Activated CD4-positive, alpha-beta T cell treated with anti-CD3 and anti-CD28 coated beads, Interleukin-2, Interleukin-6, amounts not matched to agents 100 ng/mL and 50 ng/mL, durations not matched to agents 16 hours and 8 hours (primary cell): ENCODE measurements around the gene FBXO46.
"Not testable (repeated sequence)": the region's sequence is repeated elsewhere in the genome, so short reads cannot be mapped to it uniquely, and the experiment has no call there.

Experiments
- DNase-seq: peaks from one replicate; pipeline ENCODE4 v3.0.0-alpha.2; 2020

The FBXO46 gene

DNA sequence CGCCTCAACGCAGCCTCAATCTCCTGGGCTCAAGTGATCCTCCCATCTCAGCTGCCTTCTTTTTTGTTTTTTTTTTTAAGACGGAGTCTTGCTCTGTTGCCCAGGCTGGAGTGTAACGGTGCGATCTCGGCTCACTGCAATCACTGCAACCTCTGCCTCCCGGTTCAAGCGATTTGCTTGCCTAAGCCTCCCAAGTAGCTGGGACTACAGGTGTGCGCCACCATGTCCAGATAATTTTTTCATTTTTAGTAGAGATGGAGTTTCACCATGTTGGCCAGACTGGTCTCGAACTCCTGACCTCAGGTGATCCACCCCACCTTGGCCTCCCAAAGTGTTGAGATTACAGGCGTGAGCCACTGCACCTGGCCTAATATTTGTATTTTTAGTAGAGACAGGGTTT lies 10.6 kb downstream of the FBXO46 start:
- DNase-seq: not testable (repeated sequence)

GRCh38 chr19:45717983-45718650 lies 12.6 kb downstream of the FBXO46 start:
- DNase-seq: no peak

GRCh38 chr19:45717131-45717982 lies 13.3 kb downstream of the FBXO46 start:
- peak; percentile 99 for DNase-seq

DNA sequence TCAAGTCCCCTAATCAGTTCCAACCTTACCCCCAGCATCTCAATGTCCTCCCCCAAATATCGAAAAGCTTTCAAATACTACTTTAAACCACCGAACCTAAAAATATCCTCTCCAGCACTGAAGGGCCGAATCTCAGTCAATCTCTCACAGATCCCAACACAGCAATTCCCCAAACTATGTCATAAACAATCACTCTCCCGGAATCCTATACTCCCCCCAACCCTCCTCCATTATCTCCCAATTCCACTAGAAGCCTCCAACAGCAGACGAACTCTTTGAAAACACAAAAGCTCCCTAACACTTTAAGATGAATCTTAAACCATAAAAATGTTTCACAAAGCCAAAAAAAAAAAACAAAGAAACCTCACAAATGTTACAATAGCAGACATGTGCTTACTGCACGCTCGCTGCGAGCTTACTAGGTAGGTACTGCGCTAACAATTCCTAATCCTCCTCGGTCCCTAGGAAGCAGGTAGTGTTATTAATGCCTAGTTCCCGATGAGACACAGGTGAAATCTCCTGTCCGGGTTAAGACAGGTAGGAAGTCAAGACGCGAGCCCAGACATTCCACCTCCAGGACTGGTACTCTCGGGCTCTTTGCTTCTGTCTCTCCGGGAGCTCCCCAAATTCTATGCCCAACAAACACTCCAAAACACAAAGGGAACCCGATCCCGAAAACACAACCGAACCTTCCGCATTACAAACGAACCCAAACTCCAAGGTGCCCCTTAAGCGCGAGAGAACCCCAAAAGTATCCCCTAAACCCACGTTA lies 14.2 kb downstream of the FBXO46 start:
- peak; percentile 22 for DNase-seq

- DNase-seq: no peak
Observed at GRCh38 chr19:45715139-45715538, 15.6 kb downstream of the FBXO46 start.

DNA sequence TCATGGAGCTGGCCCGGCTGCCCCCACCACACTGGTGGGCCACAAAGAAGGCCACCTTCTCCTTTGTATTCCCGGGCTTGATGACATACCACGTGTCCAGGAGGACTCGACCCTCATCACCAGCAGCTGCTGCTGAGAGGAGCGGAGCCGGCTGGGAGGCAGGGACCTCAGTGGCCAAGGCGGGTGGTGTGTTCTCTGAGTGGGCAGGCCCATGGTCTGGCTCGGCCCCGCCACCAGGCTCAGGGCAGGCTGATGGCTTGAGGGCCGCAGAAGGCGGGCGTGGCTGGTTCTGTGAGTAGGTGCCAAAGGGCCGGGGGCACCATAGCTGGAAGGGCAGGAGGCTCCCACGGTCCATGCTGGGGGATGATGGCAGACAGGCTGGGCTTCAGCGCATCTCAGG lies 17.6 kb downstream of the FBXO46 start:
- no peak for DNase-seq

DNA sequence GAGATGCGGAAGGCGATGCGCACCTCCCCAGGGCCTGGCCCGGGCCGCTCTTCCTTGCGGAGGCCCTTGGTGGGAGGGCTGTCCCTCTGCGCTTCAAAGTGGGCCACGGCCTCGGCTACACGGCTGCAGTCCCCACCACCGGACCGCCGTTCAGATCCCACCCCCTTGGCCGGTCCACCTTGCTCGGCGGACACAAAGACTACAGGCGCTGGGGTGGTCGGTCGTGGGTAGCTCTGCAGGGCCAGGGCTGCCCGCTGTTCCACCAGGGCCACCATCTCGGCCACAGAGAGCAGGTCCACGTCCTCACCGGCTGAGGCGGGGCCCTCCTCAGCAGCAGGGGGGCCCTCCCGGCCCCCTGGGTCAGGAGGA lies 18.0 kb downstream of the FBXO46 start:
- no peak for DNase-seq

GRCh38 chr19:45711851-45712698 lies 18.6 kb downstream of the FBXO46 start:
- DNase-seq: no peak

DNA sequence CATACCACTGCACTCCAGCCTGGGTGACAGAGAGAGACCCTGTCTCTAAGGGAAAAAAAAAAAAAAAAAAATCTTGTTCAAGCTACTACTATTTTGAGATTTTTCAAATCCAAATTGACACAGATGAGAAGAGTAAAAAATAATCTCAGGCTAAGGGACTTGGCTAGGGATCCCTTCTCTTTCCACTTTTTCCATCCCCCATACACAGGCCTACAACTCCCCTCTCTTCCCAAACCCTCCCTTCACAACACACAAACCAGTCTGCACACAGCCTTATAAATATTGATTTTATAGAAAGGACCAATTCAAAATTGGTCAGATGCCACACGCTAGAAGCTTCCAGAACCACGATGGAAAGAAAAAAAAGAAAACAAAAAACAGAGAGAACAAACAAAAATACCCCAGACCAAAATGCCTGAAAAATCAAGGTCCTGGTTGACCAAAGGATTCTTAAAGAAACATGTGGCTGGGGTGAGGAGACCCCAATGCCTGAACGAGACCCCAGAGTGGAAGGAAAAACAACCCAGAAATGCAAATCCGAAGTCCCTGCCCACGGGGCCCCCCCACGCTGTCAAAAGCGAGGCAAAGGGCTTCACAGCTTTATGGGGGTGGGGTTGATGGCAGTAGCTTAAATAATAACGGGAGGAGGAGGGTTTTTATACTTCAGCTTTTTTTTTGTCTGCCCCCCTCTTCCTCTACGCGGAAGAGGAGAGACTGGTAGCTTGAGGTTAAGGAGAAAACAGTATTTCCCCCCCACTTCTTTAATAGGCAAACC lies 20.2 kb downstream of the FBXO46 start:
- DNase-seq: no peak

DNA sequence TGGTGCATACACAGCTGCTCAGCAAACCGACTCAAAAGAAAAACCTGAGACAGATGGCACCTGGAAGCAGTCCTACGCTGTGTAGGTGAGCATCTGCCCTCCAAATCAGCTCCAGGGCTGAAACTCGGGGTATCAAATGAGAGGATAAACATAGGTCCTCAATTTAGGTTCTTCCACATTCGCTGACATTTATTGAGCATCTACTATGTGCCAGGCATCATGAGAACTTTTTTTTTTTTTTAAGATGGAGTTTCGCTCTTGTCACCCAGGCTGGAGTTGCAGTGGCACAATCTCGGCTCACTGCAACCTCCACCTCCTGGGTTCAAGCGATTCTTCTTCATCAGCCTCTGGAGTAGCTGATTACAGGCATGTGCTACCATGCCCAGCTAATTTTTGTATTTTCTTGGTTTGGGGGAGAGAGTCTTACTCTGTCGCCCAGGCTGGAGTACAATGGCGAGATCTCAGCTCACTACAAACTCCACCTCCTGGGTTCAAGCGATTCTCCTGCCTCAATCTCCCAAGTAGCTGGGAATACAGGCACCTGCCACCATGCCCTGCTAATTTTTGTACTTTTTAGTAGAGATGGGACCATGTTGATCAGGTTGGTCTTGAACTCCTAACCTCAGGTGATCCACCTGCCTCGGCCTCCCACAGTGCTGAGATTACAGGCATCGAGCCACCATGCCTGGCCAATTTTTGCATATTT lies 24.8 kb downstream of the FBXO46 start:
- no peak for DNase-seq

GRCh38 chr19:45705115-45705514 lies 25.6 kb downstream of the FBXO46 start:
- no peak for DNase-seq

- no peak for DNase-seq
Observed at GRCh38 chr19:45701676-45702075, 29.0 kb downstream of the FBXO46 start.

DNA sequence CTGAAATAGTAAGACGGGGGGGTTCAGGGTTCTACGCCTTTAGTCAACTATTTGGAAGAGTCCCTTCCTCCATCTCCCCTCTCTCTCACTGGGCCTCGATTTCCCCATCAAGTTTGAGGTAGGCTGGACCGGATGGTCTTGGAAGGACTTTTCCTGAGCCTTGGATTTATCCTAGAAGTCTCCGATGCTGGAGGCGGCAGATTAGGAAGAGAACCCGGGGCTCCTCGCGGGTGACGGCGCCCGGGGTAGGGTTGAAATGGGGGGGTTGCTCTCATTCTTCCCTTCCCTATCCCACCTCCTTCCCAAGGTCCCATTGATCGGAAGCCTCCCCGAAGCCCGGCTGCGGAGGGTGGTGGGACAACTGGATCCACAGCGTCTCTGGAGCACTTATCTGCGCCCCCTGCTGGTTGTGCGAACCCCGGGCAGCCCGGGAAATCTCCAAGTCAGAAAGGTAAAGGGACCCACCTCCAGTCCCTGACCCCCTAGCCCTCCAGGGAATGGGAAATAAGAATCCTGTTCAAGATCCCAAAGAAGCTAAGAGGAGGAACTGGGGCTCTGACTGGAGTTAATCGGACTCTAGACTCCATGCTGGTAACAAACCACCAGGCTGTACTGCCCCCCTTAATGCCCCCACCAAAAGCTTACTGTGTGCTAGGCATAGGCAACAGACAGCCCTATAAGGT lies 37.4 kb downstream of the FBXO46 start:
- peak; percentile 86 for DNase-seq

GRCh38 chr19:45692187-45693105 lies 38.2 kb downstream of the FBXO46 start, which contains the start of gene QPCTL:
TSS of gene QPCTL (plus strand) at chr19:45692666. CDS start at chr19:45692704, 38 bp downstream.
- peak; percentile 99 for DNase-seq

DNA sequence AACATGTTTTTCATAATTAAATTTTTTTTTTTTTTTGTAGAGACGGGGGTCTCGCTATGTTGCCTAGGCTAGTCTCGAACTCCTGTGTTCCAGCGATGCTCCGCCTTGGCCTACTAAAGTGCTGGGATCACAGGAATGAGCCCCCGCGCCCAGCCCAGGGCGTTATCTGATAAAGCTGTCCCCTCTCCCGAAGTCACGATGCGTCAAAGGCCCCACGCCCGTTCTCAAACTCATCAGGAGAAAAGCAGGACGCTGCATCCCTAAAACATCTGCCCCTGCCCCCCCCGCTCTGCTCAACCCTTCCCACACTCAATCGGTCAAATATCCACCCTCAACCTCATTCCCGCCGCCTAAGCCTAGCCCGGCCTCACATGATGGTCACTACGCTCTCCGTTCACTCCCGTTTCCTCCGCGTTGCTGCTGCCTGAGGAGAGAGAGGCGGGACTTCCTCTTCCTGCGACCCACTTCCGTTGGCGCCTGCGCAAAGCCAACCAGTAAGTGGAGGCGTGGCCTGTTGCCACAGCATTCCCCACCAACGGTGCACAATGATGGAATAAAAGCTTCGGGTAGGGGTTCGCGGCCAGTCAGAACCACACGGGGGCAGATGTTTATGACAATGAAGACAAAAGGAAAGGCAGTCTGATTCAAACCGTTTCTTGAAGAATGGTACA lies 39.0 kb downstream of the FBXO46 start, which contains the start of gene SNRPD2:
Gene SNRPD2 (minus strand): TSS at position 438 of the 671 bp plus-strand sequence. CDS start 65 bp downstream, at position 373.
- DNase-seq: peak; percentile 96

DNA sequence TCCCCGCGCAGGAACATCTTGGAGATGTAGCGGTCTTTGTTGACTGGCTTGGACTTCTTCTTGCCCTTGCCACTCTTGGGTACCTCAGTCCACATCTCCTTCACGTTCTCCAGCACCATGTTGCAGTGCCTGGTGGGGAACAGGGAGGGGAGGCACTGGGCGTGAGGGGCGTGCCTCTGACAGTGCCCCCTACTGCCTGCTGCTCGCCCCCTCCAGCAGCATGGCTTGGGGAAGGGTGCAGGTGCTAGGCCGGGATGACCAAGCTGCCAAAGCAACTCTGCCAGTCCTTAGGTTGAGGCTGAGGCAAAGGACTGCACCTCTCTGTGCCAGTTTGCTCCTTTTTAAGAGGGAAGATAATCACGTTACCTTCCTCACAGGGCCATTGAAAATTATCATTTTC lies 43.1 kb downstream of the FBXO46 start:
- no peak for DNase-seq

DNA sequence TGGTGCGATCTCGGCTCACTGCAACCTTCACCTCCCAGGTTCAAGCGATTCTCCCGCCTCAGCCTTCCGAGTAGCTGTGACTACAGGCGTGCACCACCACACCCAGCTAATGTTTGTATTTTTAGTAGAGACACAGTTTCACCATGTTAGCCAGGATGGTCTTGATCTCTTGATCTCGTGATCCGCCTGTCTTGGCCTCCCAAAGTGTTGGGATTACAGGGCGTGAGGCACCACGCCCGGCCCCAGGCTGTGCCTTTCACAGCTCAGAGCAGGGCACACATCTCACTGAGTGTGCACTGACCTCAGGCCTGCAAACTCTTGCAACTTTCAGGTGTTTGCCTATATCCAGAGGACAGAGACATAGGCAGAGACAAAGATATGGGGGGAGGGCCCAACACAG lies 45.7 kb downstream of the FBXO46 start:
- DNase-seq: not testable (repeated sequence)

GRCh38 chr19:45682908-45683307 lies 47.8 kb downstream of the FBXO46 start:
- DNase-seq: no peak

GRCh38 chr19:45682117-45682516 lies 48.6 kb downstream of the FBXO46 start:
- DNase-seq: no peak
